SK-N-SH (cell line): Measurements from ENCODE around the gene PMPCB. TPM values are rescaled to one million over a fixed set of nuclear protein-coding genes. Genes with fewer than 3 reads are reported as not detected.
"Not testable (repeated sequence)": the region's sequence is repeated elsewhere in the genome, so short reads cannot be mapped to it uniquely, and the experiment has no call there.

Experiments used
- CTCF ChIA-PET: fragments of 300-600, 350-600 bp; formaldehyde crosslinking; extraction: SDS; loops from one replicate; lab custom pipeline; 2021; lab: Yijun Ruan, JAX
- POLR2A ChIA-PET: fragments of 350-600 bp; sonication (Branson Sonifier 250); formaldehyde crosslinking; extraction: SDS; loops from one replicate; lab custom pipeline; 2020; ENCODE audit warnings: antibody characterized with exemption, inconsistent platforms; lab: Yijun Ruan, JAX
- DNase-seq: peaks from one replicate; pipeline ENCODE4 v3.0.0; 2012
- H2AFZ ChIP-seq: fragments of 200-600 bp; sonication (generic); 2 replicates; pipeline ENCODE4 v1.8.1; 2016; ENCODE audit warnings: antibody characterized with exemption, mild to moderate bottlenecking, low read depth
- H3F3A ChIP-seq: fragments of 200-600 bp; sonication (generic); replicated peaks from 2 replicates; pipeline ENCODE3; 2016; ENCODE audit warnings: antibody characterized with exemption, mild to moderate bottlenecking; ENCODE audit not compliant: insufficient read depth
- H3K27ac ChIP-seq, 2 experiments: fragments of 200-500 bp in 1 of 2; fragments of 200-600 bp in 1 of 2; sonication (Bioruptor generic) in 1 of 2; sonication (generic), shearing (Covaris generic) in 1 of 2; 2 replicates each; pipeline versions ENCODE4 v1.5.1 to v1.6.1; 2014 to 2016; ENCODE audit warnings: low read depth in 2 of 2, inconsistent platforms in 1 of 2, low read length in 1 of 2, mild to moderate bottlenecking in 1 of 2, mixed read lengths in 1 of 2
- H3K27me3 ChIP-seq: fragments of 200-600 bp; sonication (generic), shearing (Covaris generic); 2 replicates; pipeline ENCODE4 v1.6.1; 2016; ENCODE audit warnings: mixed run types; ENCODE audit not compliant: insufficient read depth
- H3K36me3 ChIP-seq, 2 experiments: fragments of 200-500 bp in 1 of 2; fragments of 200-600 bp in 1 of 2; sonication (Bioruptor generic) in 1 of 2; sonication (generic) in 1 of 2; replicated peaks in 1 of 2; 2 replicates each; pipeline versions ENCODE3 to v1.5.1; 2014 to 2016; ENCODE audit warnings: low read length in 1 of 2, mild to moderate bottlenecking in 1 of 2; ENCODE audit not compliant: insufficient read depth in 2 of 2, control insufficient read depth in 1 of 2
- H3K4me1 ChIP-seq, 2 experiments: fragments of 200-500 bp in 1 of 2; fragments of 200-600 bp in 1 of 2; sonication (Bioruptor generic) in 1 of 2; sonication (generic), shearing (Covaris generic) in 1 of 2; 2 replicates each; pipeline versions ENCODE4 v1.5.1 to v1.6.1; 2014 to 2016; ENCODE audit warnings: low read depth in 1 of 2, low read length in 1 of 2, mixed run types in 1 of 2; ENCODE audit not compliant: insufficient read depth in 2 of 2, control insufficient read depth in 1 of 2
- H3K4me2 ChIP-seq: fragments of 200-600 bp; sonication (generic), shearing (Covaris generic); 2 replicates; pipeline ENCODE4 v1.6.1; 2017; ENCODE audit warnings: mixed run types
- H3K4me3 ChIP-seq, 2 experiments: fragments of 200-500 bp in 1 of 2; fragments of 200-600 bp in 1 of 2; sonication (Bioruptor generic) in 1 of 2; sonication (generic), shearing (Covaris generic) in 1 of 2; 2 replicates each; pipeline versions ENCODE4 v1.5.1 to v1.8.1; 2014 to 2016; ENCODE audit warnings: low read depth in 2 of 2, inconsistent platforms in 1 of 2, low read length in 1 of 2, mild to moderate bottlenecking in 1 of 2, mixed read lengths in 1 of 2, moderate library complexity in 1 of 2
- H3K79me2 ChIP-seq: fragments of 200-600 bp; sonication (generic); 2 replicates; pipeline ENCODE4 v1.8.1; 2017; ENCODE audit warnings: mild to moderate bottlenecking; ENCODE audit not compliant: insufficient read depth
- H3K9ac ChIP-seq: fragments of 200-600 bp; sonication (generic); 2 replicates; pipeline ENCODE4 v1.6.1; 2017; ENCODE audit warnings: mixed run types
- H3K9me2 ChIP-seq: fragments of 200-600 bp; sonication (generic); 2 replicates; pipeline ENCODE4 v1.6.1; 2017; ENCODE audit warnings: mixed run types
- H3K9me3 ChIP-seq: fragments of 200-600 bp; sonication (generic); 2 replicates; pipeline ENCODE4 v1.6.1; 2017; ENCODE audit warnings: mixed run types, mild to moderate bottlenecking, moderate library complexity
- H4K20me1 ChIP-seq: fragments of 200-600 bp; sonication (generic); 2 replicates; pipeline ENCODE4 v1.6.1; 2017; ENCODE audit warnings: mild to moderate bottlenecking, mixed run types; ENCODE audit not compliant: insufficient read depth
- CHD2 ChIP-seq: fragments of 150-350 bp; IDR thresholded peaks from 2 replicates; pipeline ENCODE4 v1.6.1; 2018; ENCODE audit warnings: low read length; ENCODE audit not compliant: partially characterized antibody
- EP300 ChIP-seq, 2 experiments: IDR thresholded peaks; 2 replicates each; pipeline versions ENCODE4 v1.4.0 to v1.6.1; 2012; ENCODE audit warnings: borderline replicate concordance in 1 of 2, low read depth in 1 of 2, low read length in 1 of 2
- EZH2phosphoT487 ChIP-seq: fragments of 200-600 bp; sonication (generic); IDR thresholded peaks from 2 replicates; pipeline ENCODE4 v1.6.1; 2017; ENCODE audit warnings: low read depth, mixed run types, mild to moderate bottlenecking, antibody characterized with exemption, moderate library complexity, borderline replicate concordance
- FOSL2 ChIP-seq: IDR thresholded peaks from 2 replicates; pipeline ENCODE4 v1.4.0; 2012; ENCODE audit warnings: low read depth, mild to moderate bottlenecking, moderate library complexity, borderline replicate concordance
- FOXJ3 ChIP-seq: sonication (generic); formaldehyde crosslinking; IDR thresholded peaks from 2 replicates; pipeline ENCODE4 v1.5.1; 2020; ENCODE audit warnings: mild to moderate bottlenecking, missing genetic modification reagents
- GABPA ChIP-seq: IDR thresholded peaks from 2 replicates; pipeline ENCODE4 v1.4.0; 2012; ENCODE audit warnings: low read depth, mild to moderate bottlenecking
- MEF2A ChIP-seq: IDR thresholded peaks from 2 replicates; pipeline ENCODE4 v1.4.0; 2012; ENCODE audit warnings: low read depth, borderline replicate concordance
- PBX3 ChIP-seq: IDR thresholded peaks from 2 replicates; pipeline ENCODE4; 2012
- RFX5 ChIP-seq: IDR thresholded peaks from 2 replicates; pipeline ENCODE4 v1.6.1; 2012; ENCODE audit warnings: mild to moderate bottlenecking, improper control_type of control experiment, low read length
- SMC3 ChIP-seq: IDR thresholded peaks from 2 replicates; pipeline ENCODE4 v1.6.1; 2012; ENCODE audit warnings: low read depth, low read length, improper control_type of control experiment
- TEAD4 ChIP-seq: IDR thresholded peaks from 2 replicates; pipeline ENCODE4 v1.4.0; 2012; ENCODE audit warnings: mild to moderate bottlenecking, borderline replicate concordance; ENCODE audit not compliant: insufficient read depth
- USF1 ChIP-seq: IDR thresholded peaks from 2 replicates; pipeline ENCODE4 v1.4.0; 2012; ENCODE audit warnings: low read depth, borderline replicate concordance
- YY1 ChIP-seq: IDR thresholded peaks from 2 replicates; pipeline ENCODE4 v1.4.0; 2012; ENCODE audit warnings: low read depth, mild to moderate bottlenecking
- ZBTB33 ChIP-seq: IDR thresholded peaks from 2 replicates; pipeline ENCODE4 v1.4.0; 2012; ENCODE audit warnings: low read depth, borderline replicate concordance
- WGBS: methylation state at CpG from one replicate; pipeline ENCODE4 v1.1.6; 2017; ENCODE audit warnings: low lambda C conversion rate; 5-methylcytosine and 5-hydroxymethylcytosine counted together
- polyA plus RNA-seq, 3 experiments: library from polyadenylated mRNA; depleted of rRNA; stranded (reverse); fragments of >200 nt; gene quantifications; 2 replicates each; pipeline ENCODE4 v1.2.3, GENCODE V29; 2012
- TF ChIP-seq, protein P1 (sequence below): fragments of 200-600 bp; sonication (generic); IDR thresholded peaks from 2 replicates; pipeline ENCODE4 v1.6.1; 2017; ENCODE audit warnings: antibody characterized with exemption, mild to moderate bottlenecking, moderate library complexity
- TF ChIP-seq, protein P2 (sequence below): IDR thresholded peaks from 2 replicates; pipeline ENCODE4 v1.6.1; 2012; ENCODE audit warnings: mild to moderate bottlenecking, low read depth, low read length, moderate library complexity

Gene PMPCB
- polyA plus RNA-seq, 1 of the 3 experiments (the other 2 are of a cell fraction) = 116 TPM

GRCh38 chr7:103282802-103283427, 14.3 kb upstream of the PMPCB start:
- H3K9ac ChIP-seq, H3K4me1 ChIP-seq, H3K9me2 ChIP-seq, CTCF ChIA-PET, H3K4me3 ChIP-seq, H3K36me3 ChIP-seq: not testable (repeated sequence)
- TF ChIP-seq, protein P1, sequence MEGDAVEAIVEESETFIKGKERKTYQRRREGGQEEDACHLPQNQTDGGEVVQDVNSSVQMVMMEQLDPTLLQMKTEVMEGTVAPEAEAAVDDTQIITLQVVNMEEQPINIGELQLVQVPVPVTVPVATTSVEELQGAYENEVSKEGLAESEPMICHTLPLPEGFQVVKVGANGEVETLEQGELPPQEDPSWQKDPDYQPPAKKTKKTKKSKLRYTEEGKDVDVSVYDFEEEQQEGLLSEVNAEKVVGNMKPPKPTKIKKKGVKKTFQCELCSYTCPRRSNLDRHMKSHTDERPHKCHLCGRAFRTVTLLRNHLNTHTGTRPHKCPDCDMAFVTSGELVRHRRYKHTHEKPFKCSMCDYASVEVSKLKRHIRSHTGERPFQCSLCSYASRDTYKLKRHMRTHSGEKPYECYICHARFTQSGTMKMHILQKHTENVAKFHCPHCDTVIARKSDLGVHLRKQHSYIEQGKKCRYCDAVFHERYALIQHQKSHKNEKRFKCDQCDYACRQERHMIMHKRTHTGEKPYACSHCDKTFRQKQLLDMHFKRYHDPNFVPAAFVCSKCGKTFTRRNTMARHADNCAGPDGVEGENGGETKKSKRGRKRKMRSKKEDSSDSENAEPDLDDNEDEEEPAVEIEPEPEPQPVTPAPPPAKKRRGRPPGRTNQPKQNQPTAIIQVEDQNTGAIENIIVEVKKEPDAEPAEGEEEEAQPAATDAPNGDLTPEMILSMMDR = peak; percentile 47
- TF ChIP-seq, all 33 proteins: peak for 1; not testable (repeated sequence) for 32
- H3K4me2 ChIP-seq, H3K9me3 ChIP-seq, H4K20me1 ChIP-seq, DNase-seq, H3F3A ChIP-seq, H3K27ac ChIP-seq, H3K27me3 ChIP-seq, H3K79me2 ChIP-seq, H2AFZ ChIP-seq, POLR2A ChIA-PET: not testable (repeated sequence)
- WGBS = 6% methylated on average over 3 of the region's 3 CpGs

GRCh38 chr7:103292122-103292521, 5.1 kb upstream of the PMPCB start:
- no peaks in the 10 kb centered on the region for H3K9me2 ChIP-seq
- H3K27ac ChIP-seq = no peak overlapping the region
- CTCF ChIA-PET = interaction anchor here (1.2 to 2.6 kb wide), 3 partner anchors 12 to 1591 kb away, joined by 3 to 11 read pairs (median 3); no protein-coding TSS in a partner anchor
- peaks cover 0 to 2% of the 10 kb centered on the region in 2 experiments; a peak in 1 of 4 replicates for H3K4me1 ChIP-seq
- POLR2A ChIA-PET = no interaction called here
- no peak for DNase-seq
- no peak overlapping the region for H3K9ac ChIP-seq
- H2AFZ ChIP-seq = no peak overlapping the region
- no peaks in the 10 kb centered on the region for H3K9me3 ChIP-seq
- H4K20me1 ChIP-seq = no peaks in the 10 kb centered on the region
- no peaks in the 10 kb centered on the region for H3K36me3 ChIP-seq
- no peak overlapping the region for H3K4me2 ChIP-seq
- no peak overlapping the region for H3K4me3 ChIP-seq
- peaks cover 3% of the 10 kb centered on the region for H3F3A ChIP-seq
- no peaks in the 10 kb centered on the region for H3K79me2 ChIP-seq
- 30% methylated on average over 3 of the region's 3 CpGs for WGBS
- H3K27me3 ChIP-seq = peaks cover 15% of the 10 kb centered on the region; the same call in 1 of the 2 replicates
- TF ChIP-seq FOSL2 (no peak), USF1 (no peak), CHD2 (no peak), EZH2phosphoT487 (no peak), ZBTB33 (no peak), PBX3 (no peak), FOXJ3 (CRISPR knock-in tag) (no peak), RFX5 (no peak), EP300 (IDR thresholded peaks at IDR 0.05; ENCODE audit: borderline replicate concordance in 1 of 2, low read depth in 1 of 2, low read length in 1 of 2) (no peak), MEF2A (no peak), YY1 (no peak), SMC3 (no peak), TEAD4 (no peak), GABPA (no peak)
- TF ChIP-seq, protein P2, sequence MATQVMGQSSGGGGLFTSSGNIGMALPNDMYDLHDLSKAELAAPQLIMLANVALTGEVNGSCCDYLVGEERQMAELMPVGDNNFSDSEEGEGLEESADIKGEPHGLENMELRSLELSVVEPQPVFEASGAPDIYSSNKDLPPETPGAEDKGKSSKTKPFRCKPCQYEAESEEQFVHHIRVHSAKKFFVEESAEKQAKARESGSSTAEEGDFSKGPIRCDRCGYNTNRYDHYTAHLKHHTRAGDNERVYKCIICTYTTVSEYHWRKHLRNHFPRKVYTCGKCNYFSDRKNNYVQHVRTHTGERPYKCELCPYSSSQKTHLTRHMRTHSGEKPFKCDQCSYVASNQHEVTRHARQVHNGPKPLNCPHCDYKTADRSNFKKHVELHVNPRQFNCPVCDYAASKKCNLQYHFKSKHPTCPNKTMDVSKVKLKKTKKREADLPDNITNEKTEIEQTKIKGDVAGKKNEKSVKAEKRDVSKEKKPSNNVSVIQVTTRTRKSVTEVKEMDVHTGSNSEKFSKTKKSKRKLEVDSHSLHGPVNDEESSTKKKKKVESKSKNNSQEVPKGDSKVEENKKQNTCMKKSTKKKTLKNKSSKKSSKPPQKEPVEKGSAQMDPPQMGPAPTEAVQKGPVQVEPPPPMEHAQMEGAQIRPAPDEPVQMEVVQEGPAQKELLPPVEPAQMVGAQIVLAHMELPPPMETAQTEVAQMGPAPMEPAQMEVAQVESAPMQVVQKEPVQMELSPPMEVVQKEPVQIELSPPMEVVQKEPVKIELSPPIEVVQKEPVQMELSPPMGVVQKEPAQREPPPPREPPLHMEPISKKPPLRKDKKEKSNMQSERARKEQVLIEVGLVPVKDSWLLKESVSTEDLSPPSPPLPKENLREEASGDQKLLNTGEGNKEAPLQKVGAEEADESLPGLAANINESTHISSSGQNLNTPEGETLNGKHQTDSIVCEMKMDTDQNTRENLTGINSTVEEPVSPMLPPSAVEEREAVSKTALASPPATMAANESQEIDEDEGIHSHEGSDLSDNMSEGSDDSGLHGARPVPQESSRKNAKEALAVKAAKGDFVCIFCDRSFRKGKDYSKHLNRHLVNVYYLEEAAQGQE = no peak
